MM.1S (cell line): ENCODE data around the gene RPH3AL.
"Not testable (repeated sequence)": the region's sequence is repeated elsewhere in the genome, so short reads cannot be mapped to it uniquely, and the experiment has no call there.

ENCODE experiments used
- DNase-seq: peaks from one replicate; pipeline ENCODE4 v3.0.0-alpha.2; 2015
- H2AFZ ChIP-seq: fragments of 300-600 bp; sonication (generic); 2 replicates; pipeline ENCODE4 v1.6.0; 2016; ENCODE audit warnings: antibody characterized with exemption, low read length
- H3F3A ChIP-seq: fragments of 300-600 bp; sonication (generic); 2 replicates; pipeline ENCODE4 v1.6.1; 2016; ENCODE audit warnings: mild to moderate bottlenecking, antibody characterized with exemption, low read length, moderate library complexity, mixed read lengths; ENCODE audit not compliant: insufficient read depth
- H3K27ac ChIP-seq: fragments of 300-600 bp; sonication (generic); 2 replicates; pipeline ENCODE4 v1.5.1; 2016; ENCODE audit warnings: mild to moderate bottlenecking, low read length
- H3K27me3 ChIP-seq: fragments of 300-600 bp; sonication (generic); replicated peaks from 2 replicates; pipeline ENCODE4 v1.6.0; 2016; ENCODE audit warnings: low read length; ENCODE audit not compliant: insufficient read depth
- H3K36me3 ChIP-seq: fragments of 300-600 bp; sonication (generic); replicated peaks from 2 replicates; pipeline ENCODE4 v1.6.1; 2016; ENCODE audit warnings: mild to moderate bottlenecking, low read length, mixed read lengths; ENCODE audit not compliant: insufficient read depth
- H3K4me1 ChIP-seq: fragments of 300-600 bp; sonication (generic); 2 replicates; pipeline ENCODE4 v1.6.1; 2016; ENCODE audit warnings: low read length, mixed read lengths
- H3K4me2 ChIP-seq: fragments of 300-600 bp; sonication (generic); 2 replicates; pipeline ENCODE4 v1.6.0; 2016; ENCODE audit warnings: low read depth, low read length
- H3K4me3 ChIP-seq: fragments of 300-600 bp; sonication (generic); 2 replicates; pipeline ENCODE4 v1.5.1; 2016; ENCODE audit warnings: low read length, mixed read lengths
- H3K79me2 ChIP-seq: fragments of 300-600 bp; sonication (generic); 2 replicates; pipeline ENCODE4 v1.6.1; 2016; ENCODE audit warnings: mixed run types, low read length, mixed read lengths
- H3K9ac ChIP-seq: fragments of 300-600 bp; sonication (generic); 2 replicates; pipeline ENCODE4 v1.6.1; 2016; ENCODE audit warnings: low read length, mixed read lengths
- H3K9me2 ChIP-seq: fragments of 300-600 bp; sonication (generic); replicated peaks from 2 replicates; pipeline ENCODE4 v1.6.1; 2016; ENCODE audit warnings: mild to moderate bottlenecking, low read length, mixed read lengths; ENCODE audit not compliant: insufficient read depth
- H3K9me3 ChIP-seq: fragments of 300-600 bp; sonication (generic); replicated peaks from 2 replicates; pipeline ENCODE4 v1.6.1; 2016; ENCODE audit warnings: mild to moderate bottlenecking, low read length, mixed read lengths; ENCODE audit not compliant: insufficient read depth
- H4K20me1 ChIP-seq: fragments of 300-600 bp; sonication (generic); 2 replicates; pipeline ENCODE4 v1.6.1; 2016; ENCODE audit warnings: mild to moderate bottlenecking, low read length, moderate library complexity, mixed read lengths; ENCODE audit not compliant: insufficient read depth
- CTCF ChIP-seq: fragments of 300-600 bp; sonication (generic); IDR thresholded peaks from 2 replicates; pipeline ENCODE4 v1.5.1; 2016; ENCODE audit warnings: antibody characterized with exemption, low read length, mixed read lengths
- EZH2 ChIP-seq: fragments of 300-600 bp; sonication (generic); optimal IDR thresholded peaks from 2 replicates; pipeline ENCODE3; 2017; ENCODE audit warnings: low read depth, mild to moderate bottlenecking, antibody characterized with exemption, low read length, mixed read lengths
- EZH2phosphoT487 ChIP-seq: fragments of 300-600 bp; sonication (generic); IDR thresholded peaks from 2 replicates; pipeline ENCODE4 v1.6.1; 2018; ENCODE audit warnings: antibody characterized with exemption, low read length

The RPH3AL gene

GRCh38 chr17:315399-315798 is 37.2 kb downstream of the RPH3AL start:
- H3K4me3 ChIP-seq, H3K9me3 ChIP-seq, H3F3A ChIP-seq, H2AFZ ChIP-seq, H3K9ac ChIP-seq, H3K4me2 ChIP-seq, H3K36me3 ChIP-seq, H3K27ac ChIP-seq, H3K4me1 ChIP-seq, H3K79me2 ChIP-seq, DNase-seq, H4K20me1 ChIP-seq, H3K9me2 ChIP-seq: not testable (repeated sequence)
- peaks cover 47% of the 10 kb centered on the region for H3K27me3 ChIP-seq

GRCh38 chr17:314614-314944 is 38.0 kb downstream of the RPH3AL start:
- H3K27ac ChIP-seq, H3K9me2 ChIP-seq, H3K36me3 ChIP-seq, H4K20me1 ChIP-seq, H3K4me1 ChIP-seq, H3K9me3 ChIP-seq, H3K79me2 ChIP-seq, H3F3A ChIP-seq, H3K4me2 ChIP-seq, H3K4me3 ChIP-seq, H3K9ac ChIP-seq, DNase-seq, H2AFZ ChIP-seq: not testable (repeated sequence)
- H3K27me3 ChIP-seq = peaks cover 52% of the 10 kb centered on the region

- Histone ChIP-seq H2AFZ (no peak overlapping the region), H3K9me3 (no peaks in the 10 kb centered on the region), H3K27me3 (peaks cover 53% of the 10 kb centered on the region), H3K9me2 (no peaks in the 10 kb centered on the region), H3K4me2 (no peak overlapping the region), H3K36me3 (no peaks in the 10 kb centered on the region), H3K27ac (no peak overlapping the region), H3F3A (no peaks in the 10 kb centered on the region), H3K4me1 (no peaks in the 10 kb centered on the region), H3K79me2 (no peaks in the 10 kb centered on the region), H4K20me1 (no peaks in the 10 kb centered on the region), H3K4me3 (no peak overlapping the region), H3K9ac (no peak overlapping the region)
- no peak for DNase-seq
- TF ChIP-seq CTCF = no peak
- no peak for TF ChIP-seq EZH2
- TF ChIP-seq EZH2phosphoT487 = no peak
Observed at GRCh38 chr17:313911-314613, 38.5 kb downstream of the RPH3AL start.

- H3K9me3 ChIP-seq = no peaks in the 10 kb centered on the region
- no peaks in the 10 kb centered on the region for H3K79me2 ChIP-seq
- H3K4me2 ChIP-seq = no peak overlapping the region
- no peak overlapping the region for H2AFZ ChIP-seq
- no peaks in the 10 kb centered on the region for H3K9me2 ChIP-seq
- H3K9ac ChIP-seq = no peak overlapping the region
- H3K36me3 ChIP-seq = no peaks in the 10 kb centered on the region
- H3K4me1 ChIP-seq = no peaks in the 10 kb centered on the region
- no peak overlapping the region for H3K4me3 ChIP-seq
- no peak for DNase-seq
- no peaks in the 10 kb centered on the region for H4K20me1 ChIP-seq
- H3K27me3 ChIP-seq = peaks cover 52% of the 10 kb centered on the region
- TF ChIP-seq EZH2 (no peak), CTCF (no peak), EZH2phosphoT487 (no peak)
- no peaks in the 10 kb centered on the region for H3F3A ChIP-seq
- no peak overlapping the region for H3K27ac ChIP-seq
Observed at GRCh38 chr17:313231-313630, 39.4 kb downstream of the RPH3AL start.
